H1 (cell line): Measurements from ENCODE around the gene TM9SF2. TPM values are rescaled to one million over a fixed set of nuclear protein-coding genes. Genes with fewer than 3 reads are reported as not detected.
A peak's percentile ranks its signal among the peaks of the same experiment; 100 is the strongest.

Experiments used
- CTCF ChIA-PET: fragments of 300-600 bp; sonication (Branson Sonifier 250); formaldehyde crosslinking; loops from one replicate; lab custom pipeline; 2021; ENCODE audit not compliant: partially characterized antibody; lab: Charles Lee
- POLR2A ChIA-PET: fragments of 300-600 bp; sonication (Branson Sonifier 250); formaldehyde crosslinking; loops from one replicate; lab custom pipeline; 2021; ENCODE audit warnings: inconsistent platforms; ENCODE audit not compliant: partially characterized antibody; lab: Charles Lee
- DNase-seq, 2 experiments: peaks; one replicate each; pipeline versions ENCODE4 v3.0.0 to v3.0.0-alpha.2; 2010 to 2022; ENCODE audit warnings: low spot score in 2 of 2, low read depth in 1 of 2, mixed read lengths in 1 of 2
- FAIRE-seq: peaks from 2 replicates; lab custom pipeline; 2011; peaks lifted over from hg19 to GRCh38; lab: Jason Lieb, UNC
- H2AFZ ChIP-seq: 2 replicates; pipeline ENCODE4 v1.8.1; 2012; ENCODE audit warnings: low read length, inconsistent platforms
- H2AK5ac ChIP-seq: 2 replicates; pipeline ENCODE4 v1.6.1; 2013; ENCODE audit warnings: low read depth, low read length
- H2BK120ac ChIP-seq: replicated peaks from 2 replicates; pipeline ENCODE3; 2013; ENCODE audit warnings: low read depth, low read length, inconsistent platforms
- H2BK12ac ChIP-seq: 2 replicates; pipeline ENCODE4 v1.6.1; 2013; ENCODE audit warnings: low read depth, low read length
- H2BK15ac ChIP-seq: 2 replicates; pipeline ENCODE4 v1.6.1; 2013; ENCODE audit warnings: low read length
- H2BK20ac ChIP-seq: 2 replicates; pipeline ENCODE4 v1.6.1; 2013; ENCODE audit warnings: low read length
- H2BK5ac ChIP-seq: 2 replicates; pipeline ENCODE4 v1.6.1; 2013; ENCODE audit warnings: low read depth, low read length
- H3K14ac ChIP-seq: 2 replicates; pipeline ENCODE4 v1.6.1; 2013; ENCODE audit warnings: inconsistent platforms; ENCODE audit not compliant: insufficient read length
- H3K18ac ChIP-seq: 2 replicates; pipeline ENCODE4 v1.6.1; 2013; ENCODE audit warnings: low read length; ENCODE audit errors: extremely low read depth
- H3K23ac ChIP-seq: 2 replicates; pipeline ENCODE4 v1.6.1; 2013; ENCODE audit warnings: inconsistent platforms; ENCODE audit not compliant: insufficient read length
- H3K23me2 ChIP-seq: 2 replicates; pipeline ENCODE4 v1.6.1; 2013; ENCODE audit warnings: low read depth, low read length
- H3K27ac ChIP-seq: 2 replicates; pipeline ENCODE4 v1.6.1; 2011; ENCODE audit warnings: low read depth, low read length, inconsistent platforms
- H3K27me3 ChIP-seq, 4 experiments: replicated peaks in 1 of 4; 1 replicate in 1 of 4; 2 replicates in 3 of 4; pipeline versions ENCODE4 v1.6.1 to v1.8.1; 2011 to 2013; ENCODE audit warnings: low read length in 3 of 4, mild to moderate bottlenecking in 3 of 4, inconsistent platforms in 2 of 4, mixed read lengths in 2 of 4, moderate library complexity in 1 of 4; ENCODE audit not compliant: control insufficient read depth in 3 of 4, insufficient read depth in 3 of 4; ENCODE audit errors: extremely low read depth in 1 of 4
- H3K36me3 ChIP-seq, 4 experiments: 2 replicates each; pipeline versions ENCODE4 v1.6.1 to v1.8.1; 2011 to 2013; ENCODE audit warnings: mild to moderate bottlenecking in 4 of 4, low read length in 3 of 4, moderate library complexity in 2 of 4, control low read depth in 1 of 4, inconsistent platforms in 1 of 4; ENCODE audit not compliant: insufficient read depth in 4 of 4, control insufficient read depth in 2 of 4
- H3K4ac ChIP-seq: replicated peaks from 2 replicates; pipeline ENCODE3; 2013; ENCODE audit warnings: low read length, low read depth, mixed read lengths, inconsistent platforms; ENCODE audit not compliant: insufficient read length
- H3K4me1 ChIP-seq, 4 experiments: replicated peaks in 1 of 4; 1 replicate in 1 of 4; 2 replicates in 3 of 4; pipeline versions ENCODE4 v1.6.1 to v1.8.1; 2011 to 2013; ENCODE audit warnings: low read length in 3 of 4, inconsistent platforms in 2 of 4, mixed read lengths in 1 of 4; ENCODE audit not compliant: insufficient read depth in 4 of 4, control insufficient read depth in 3 of 4
- H3K4me2 ChIP-seq, 2 experiments: 2 replicates each; pipeline versions ENCODE4 v1.6.1 to v1.8.1; 2011 to 2013; ENCODE audit warnings: low read depth in 2 of 2, low read length in 2 of 2, control low read depth in 1 of 2, inconsistent platforms in 1 of 2, mild to moderate bottlenecking in 1 of 2; ENCODE audit not compliant: insufficient read depth in 1 of 2
- H3K4me3 ChIP-seq, 4 experiments: fragments of 200-600, 300-600 bp in 1 of 4; sonication (generic), shearing (Covaris generic), sonication (Bioruptor Twin) in 1 of 4; 2 replicates each; pipeline versions ENCODE4 v1.5.1 to v1.8.1; 2011 to 2016; ENCODE audit warnings: low read length in 4 of 4, low read depth in 3 of 4, control low read depth in 2 of 4, inconsistent platforms in 2 of 4, mild to moderate bottlenecking in 2 of 4, mixed read lengths in 1 of 4, moderate library complexity in 1 of 4; ENCODE audit not compliant: insufficient read depth in 2 of 4; ENCODE audit errors: extremely low read depth in 1 of 4
- H3K56ac ChIP-seq: replicated peaks from 2 replicates; pipeline ENCODE3; 2013; ENCODE audit warnings: low read depth, mild to moderate bottlenecking, mixed read lengths, low read length, inconsistent platforms; ENCODE audit not compliant: insufficient read length
- H3K79me1 ChIP-seq: 2 replicates; pipeline ENCODE4 v1.6.1; 2013; ENCODE audit warnings: low read depth, low read length, control low read depth
- H3K79me2 ChIP-seq, 2 experiments: 2 replicates each; pipeline versions ENCODE4 v1.6.1 to v1.8.1; 2012 to 2013; ENCODE audit warnings: low read length in 2 of 2, mild to moderate bottlenecking in 2 of 2, inconsistent platforms in 1 of 2; ENCODE audit not compliant: insufficient read depth in 2 of 2, control insufficient read depth in 1 of 2
- H3K9ac ChIP-seq, 4 experiments: replicated peaks in 1 of 4; 1 replicate in 1 of 4; 2 replicates in 3 of 4; pipeline versions ENCODE4 v1.6.1 to v1.8.1; 2011 to 2013; ENCODE audit warnings: low read depth in 3 of 4, low read length in 3 of 4, control low read depth in 2 of 4, mild to moderate bottlenecking in 2 of 4, moderate library complexity in 2 of 4, inconsistent platforms in 1 of 4; ENCODE audit errors: extremely low read depth in 1 of 4
- H3K9me3 ChIP-seq, 2 experiments: 2 replicates each; pipeline versions ENCODE4 v1.6.1 to v1.8.1; 2012 to 2013; ENCODE audit warnings: mild to moderate bottlenecking in 2 of 2, moderate library complexity in 2 of 2, control low read depth in 1 of 2, inconsistent platforms in 1 of 2, low read depth in 1 of 2, low read length in 1 of 2, mixed read lengths in 1 of 2; ENCODE audit not compliant: insufficient read depth in 2 of 2
- H4K20me1 ChIP-seq, 2 experiments: replicated peaks in 1 of 2; 2 replicates each; pipeline versions ENCODE3 to v1.8.1; 2011 to 2013; ENCODE audit warnings: inconsistent platforms in 2 of 2, low read length in 2 of 2, mild to moderate bottlenecking in 1 of 2; ENCODE audit not compliant: insufficient read depth in 2 of 2, control insufficient read depth in 1 of 2
- H4K5ac ChIP-seq: 2 replicates; pipeline ENCODE4 v1.6.1; 2013; ENCODE audit warnings: low read length, low read depth, mixed read lengths, inconsistent platforms; ENCODE audit not compliant: insufficient read length
- H4K8ac ChIP-seq: 2 replicates; pipeline ENCODE4 v1.8.0; 2013; ENCODE audit warnings: mild to moderate bottlenecking, moderate library complexity, low read length, inconsistent platforms; ENCODE audit not compliant: insufficient read depth; ENCODE audit errors: extremely low read depth
- H4K91ac ChIP-seq: replicated peaks from 2 replicates; pipeline ENCODE3; 2013; ENCODE audit warnings: low read length, mixed read lengths, inconsistent platforms; ENCODE audit not compliant: insufficient read length
- CBX5 ChIP-seq: fragments of 300-800, 300-1000 bp; sonication (generic); IDR thresholded peaks from 2 replicates; pipeline ENCODE4 v1.7.1; 2016; ENCODE audit warnings: antibody characterized with exemption, low read length, low read depth
- FOSL1 ChIP-seq: IDR thresholded peaks from 2 replicates; pipeline ENCODE4 v1.6.1; 2011; ENCODE audit warnings: mild to moderate bottlenecking, low read depth, low read length, moderate library complexity; ENCODE audit not compliant: insufficient read depth
- GABPA ChIP-seq: IDR thresholded peaks from 2 replicates; pipeline ENCODE4 v1.6.1; 2011; ENCODE audit warnings: mild to moderate bottlenecking, low read length, moderate library complexity, borderline replicate concordance; ENCODE audit not compliant: insufficient read depth
- RBBP5 ChIP-seq: IDR thresholded peaks from 2 replicates; pipeline ENCODE4 v1.7.1; 2012; ENCODE audit warnings: low read depth, mild to moderate bottlenecking, inconsistent platforms, low read length, moderate library complexity, borderline replicate concordance
- WGBS, 2 experiments: shearing (Covaris generic) in 1 of 2; methylation state at CpG; one replicate each; pipeline versions ENCODE4 v1.1.6 to v1.1.7; 2013 to 2015; ENCODE audit warnings: low lambda C conversion rate in 2 of 2, mixed read lengths in 2 of 2, inconsistent platforms in 1 of 2, low coverage in 1 of 2, missing lambda C conversion rate in 1 of 2; ENCODE audit not compliant: insufficient replicate concordance in 2 of 2, insufficient coverage in 1 of 2, insufficient read length in 1 of 2; ENCODE audit errors: extremely low coverage in 1 of 2, missing lambda C conversion rate in 1 of 2; 5-methylcytosine and 5-hydroxymethylcytosine counted together
- polyA plus RNA-seq, 7 experiments: library from polyadenylated mRNA; depleted of rRNA in 3 of 7; stranded (reverse) in 5 of 7; unstranded in 2 of 7; fragments of >200 nt in 5 of 7; fragments of 200-250 nt in 2 of 7; gene quantifications; 1 replicate in 5 of 7; 2 replicates in 1 of 7; 4 replicates in 1 of 7; pipeline versions ENCODE4 v1.2.1 to v1.2.3, GENCODE V29; 2011 to 2013; ENCODE audit warnings: missing spikeins in 2 of 7, mixed read lengths in 2 of 7
- total RNA-seq: library from RNA; stranded (reverse); fragmentation: NEBNext Ultra II Directional; extraction: Animal tissue kit (Norgen Biotek cat#: 25700); gene quantifications from 2 replicates; pipeline ENCODE4 v1.2.1, GENCODE V29; 2021
- TF ChIP-seq, protein P1 (sequence below), 3 experiments: IDR thresholded peaks; 1 replicate in 2 of 3; 2 replicates in 1 of 3; pipeline versions ENCODE4 v1.5.1 to v1.6.1; 2011; ENCODE audit warnings: low read length in 3 of 3, mild to moderate bottlenecking in 3 of 3, inconsistent platforms in 2 of 3, low read depth in 1 of 3, moderate library complexity in 1 of 3; ENCODE audit not compliant: insufficient read depth in 1 of 3; ENCODE audit errors: control extremely low read depth in 1 of 3

The TM9SF2 gene
- total and polyA plus RNA-seq, 2 of the 8 experiments (the other 6 are each of a cell fraction or from before 2014, with no cell fraction given), result 68.0 to 101 TPM

DNA sequence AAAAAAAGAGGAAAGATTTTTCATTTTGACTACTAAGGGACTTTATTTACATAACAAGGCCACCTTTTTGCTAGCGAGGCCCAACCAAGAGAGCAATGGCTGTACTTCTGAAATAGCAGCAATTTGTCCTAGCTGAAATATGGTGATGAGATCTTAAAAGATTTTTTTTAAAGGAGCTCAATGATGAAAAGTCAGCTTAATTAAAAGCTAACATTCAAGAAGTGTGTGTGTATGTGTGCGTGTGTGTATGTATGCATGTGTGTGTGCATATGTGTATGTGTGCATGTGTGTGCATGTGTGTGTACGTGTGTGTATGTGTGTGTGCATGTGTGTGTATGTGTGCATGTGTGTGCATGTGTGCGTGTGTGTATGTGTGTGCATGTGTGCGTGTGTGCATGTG lies 24.6 kb upstream of the TM9SF2 start:
- Histone ChIP-seq H2BK12ac (peak overlapping the region; percentile 89; the same call in 1 of the 2 replicates), H3K18ac (no peak overlapping the region; the same call in 1 of the 2 replicates), H3K23me2 (peaks cover 7% of the 10 kb centered on the region; the same call in 1 of the 2 replicates), H4K20me1 (no peaks in the 10 kb centered on the region), H3K23ac (no peak overlapping the region), H3K27me3 (no peaks in the 10 kb centered on the region), H3K4me2 (peak overlapping the region in 1 of 2 experiments; percentile 69; a peak in 1 of 4 replicates), H2BK5ac (peak overlapping the region; percentile 55; the same call in 1 of the 2 replicates), H3K9me3 (no peaks in the 10 kb centered on the region), H3K4me3 (no peak overlapping the region), H4K5ac (no peak overlapping the region), H2AK5ac (0 out of 2 replicates have a peak overlapping the region, but pooled peaks have one; percentile 97), H2BK15ac (no peak overlapping the region), H2AFZ (no peak overlapping the region), H4K8ac (no peak overlapping the region), H3K14ac (no peak overlapping the region), H3K56ac (no peak overlapping the region), H3K4ac (no peak overlapping the region), H2BK20ac (no peak overlapping the region), H3K36me3 (no peaks in the 10 kb centered on the region), H3K4me1 (peaks cover 0 to 6% (median 3%) of the 10 kb centered on the region in 4 experiments; a peak in 4 of 7 replicates), H4K91ac (no peak overlapping the region), H3K79me1 (no peaks in the 10 kb centered on the region), H2BK120ac (no peak overlapping the region), H3K27ac (no peak overlapping the region), H3K9ac (no peak overlapping the region), H3K79me2 (no peaks in the 10 kb centered on the region)
- ChIA-PET POLR2A (interaction anchor here (0.5 kb wide), 1 partner anchor 758 kb away, joined by 3 read pairs; no protein-coding TSS in a partner anchor), CTCF (interaction anchor here (0.6 to 1.6 kb wide), 7 partner anchors 10 to 1153 kb away, joined by 3 to 6 read pairs (median 4); partner anchors contain the start of gene TM9SF2)
- FAIRE-seq (no peak), DNase-seq (no peak)
- WGBS, 2 experiments, result 50% methylated on average over 5 of the region's 5 CpGs; no CpG with 5 or more reads in 1 of the 2 experiments
- TF ChIP-seq RBBP5 (no peak), GABPA (no peak), FOSL1 (no peak), CBX5 (no peak)
- TF ChIP-seq, protein P1, sequence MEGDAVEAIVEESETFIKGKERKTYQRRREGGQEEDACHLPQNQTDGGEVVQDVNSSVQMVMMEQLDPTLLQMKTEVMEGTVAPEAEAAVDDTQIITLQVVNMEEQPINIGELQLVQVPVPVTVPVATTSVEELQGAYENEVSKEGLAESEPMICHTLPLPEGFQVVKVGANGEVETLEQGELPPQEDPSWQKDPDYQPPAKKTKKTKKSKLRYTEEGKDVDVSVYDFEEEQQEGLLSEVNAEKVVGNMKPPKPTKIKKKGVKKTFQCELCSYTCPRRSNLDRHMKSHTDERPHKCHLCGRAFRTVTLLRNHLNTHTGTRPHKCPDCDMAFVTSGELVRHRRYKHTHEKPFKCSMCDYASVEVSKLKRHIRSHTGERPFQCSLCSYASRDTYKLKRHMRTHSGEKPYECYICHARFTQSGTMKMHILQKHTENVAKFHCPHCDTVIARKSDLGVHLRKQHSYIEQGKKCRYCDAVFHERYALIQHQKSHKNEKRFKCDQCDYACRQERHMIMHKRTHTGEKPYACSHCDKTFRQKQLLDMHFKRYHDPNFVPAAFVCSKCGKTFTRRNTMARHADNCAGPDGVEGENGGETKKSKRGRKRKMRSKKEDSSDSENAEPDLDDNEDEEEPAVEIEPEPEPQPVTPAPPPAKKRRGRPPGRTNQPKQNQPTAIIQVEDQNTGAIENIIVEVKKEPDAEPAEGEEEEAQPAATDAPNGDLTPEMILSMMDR (IDR thresholded peaks at IDR 0.05; ENCODE audit: control extremely low read depth in 1 of 3, insufficient read depth in 1 of 3, low read depth in 1 of 3, low read length in 3 of 3), result no peak
